Measurements from ENCODE around the gene IRS2. TPM values are rescaled to one million over a fixed set of nuclear protein-coding genes. Genes with fewer than 3 reads are reported as not detected.

IRS2 gene
- total RNA-seq, 1 experiment from 2014 or later, result 41.8 TPM

DNA sequence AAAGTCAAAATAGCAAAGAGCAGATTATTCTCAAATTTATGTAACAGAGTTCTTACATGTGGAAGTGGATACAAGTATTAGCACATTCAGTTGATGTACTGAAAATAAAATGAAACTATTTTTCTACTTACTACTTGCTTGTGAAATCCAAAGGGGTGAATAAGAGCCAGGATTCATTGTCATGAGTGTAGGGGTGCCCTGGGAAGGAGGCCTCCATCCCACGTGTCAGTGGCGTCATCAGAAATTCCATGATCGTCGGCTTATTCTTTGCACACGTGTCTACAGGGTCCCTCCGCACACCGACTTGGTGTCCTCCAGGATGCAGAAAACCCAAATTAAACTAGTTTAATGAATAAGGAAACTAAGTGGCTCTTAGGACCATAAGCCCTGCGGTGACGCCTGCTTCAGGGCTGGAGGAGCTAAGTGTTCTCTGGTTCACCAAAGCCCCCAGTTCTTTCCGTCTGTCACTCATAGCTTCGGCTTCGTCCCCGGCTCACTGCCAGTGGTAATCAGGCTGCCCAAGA, 55.5 kb downstream of the IRS2 start:
- Mint-ChIP-seq H3K27me3 (ENCODE audit: insufficient read depth, unreplicated experiment) (no peaks in the 10 kb centered on the region), H3K27ac (ENCODE audit: low read depth, unreplicated experiment) (no peak overlapping the region), H3K9me3 (ENCODE audit: unreplicated experiment) (no peaks in the 10 kb centered on the region), H3K4me1 (ENCODE audit: insufficient read depth, unreplicated experiment) (peaks cover 5% of the 10 kb centered on the region), H3K36me3 (ENCODE audit: insufficient read depth, unreplicated experiment) (peaks cover 6% of the 10 kb centered on the region), H3K4me3 (ENCODE audit: unreplicated experiment) (no peak overlapping the region)
- TF ChIP-seq, protein P1, sequence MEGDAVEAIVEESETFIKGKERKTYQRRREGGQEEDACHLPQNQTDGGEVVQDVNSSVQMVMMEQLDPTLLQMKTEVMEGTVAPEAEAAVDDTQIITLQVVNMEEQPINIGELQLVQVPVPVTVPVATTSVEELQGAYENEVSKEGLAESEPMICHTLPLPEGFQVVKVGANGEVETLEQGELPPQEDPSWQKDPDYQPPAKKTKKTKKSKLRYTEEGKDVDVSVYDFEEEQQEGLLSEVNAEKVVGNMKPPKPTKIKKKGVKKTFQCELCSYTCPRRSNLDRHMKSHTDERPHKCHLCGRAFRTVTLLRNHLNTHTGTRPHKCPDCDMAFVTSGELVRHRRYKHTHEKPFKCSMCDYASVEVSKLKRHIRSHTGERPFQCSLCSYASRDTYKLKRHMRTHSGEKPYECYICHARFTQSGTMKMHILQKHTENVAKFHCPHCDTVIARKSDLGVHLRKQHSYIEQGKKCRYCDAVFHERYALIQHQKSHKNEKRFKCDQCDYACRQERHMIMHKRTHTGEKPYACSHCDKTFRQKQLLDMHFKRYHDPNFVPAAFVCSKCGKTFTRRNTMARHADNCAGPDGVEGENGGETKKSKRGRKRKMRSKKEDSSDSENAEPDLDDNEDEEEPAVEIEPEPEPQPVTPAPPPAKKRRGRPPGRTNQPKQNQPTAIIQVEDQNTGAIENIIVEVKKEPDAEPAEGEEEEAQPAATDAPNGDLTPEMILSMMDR (IDR thresholded peaks at IDR 0.05; ENCODE audit: unreplicated experiment), result no peak
- POLR2A ChIA-PET, result no interaction called here
- no TSS peak for BruUV-seq (replicated peaks)
- no peak for DNase-seq (ENCODE audit: unreplicated experiment)
- intact Hi-C loops (cut with micrococcal nuclease), result no loop called here
- CTCF ChIA-PET, result interaction anchor here (0.7 to 1.6 kb wide), 2 partner anchors 485 to 815 kb away, joined by 3 to 4 read pairs; no protein-coding TSS in a partner anchor

DNA sequence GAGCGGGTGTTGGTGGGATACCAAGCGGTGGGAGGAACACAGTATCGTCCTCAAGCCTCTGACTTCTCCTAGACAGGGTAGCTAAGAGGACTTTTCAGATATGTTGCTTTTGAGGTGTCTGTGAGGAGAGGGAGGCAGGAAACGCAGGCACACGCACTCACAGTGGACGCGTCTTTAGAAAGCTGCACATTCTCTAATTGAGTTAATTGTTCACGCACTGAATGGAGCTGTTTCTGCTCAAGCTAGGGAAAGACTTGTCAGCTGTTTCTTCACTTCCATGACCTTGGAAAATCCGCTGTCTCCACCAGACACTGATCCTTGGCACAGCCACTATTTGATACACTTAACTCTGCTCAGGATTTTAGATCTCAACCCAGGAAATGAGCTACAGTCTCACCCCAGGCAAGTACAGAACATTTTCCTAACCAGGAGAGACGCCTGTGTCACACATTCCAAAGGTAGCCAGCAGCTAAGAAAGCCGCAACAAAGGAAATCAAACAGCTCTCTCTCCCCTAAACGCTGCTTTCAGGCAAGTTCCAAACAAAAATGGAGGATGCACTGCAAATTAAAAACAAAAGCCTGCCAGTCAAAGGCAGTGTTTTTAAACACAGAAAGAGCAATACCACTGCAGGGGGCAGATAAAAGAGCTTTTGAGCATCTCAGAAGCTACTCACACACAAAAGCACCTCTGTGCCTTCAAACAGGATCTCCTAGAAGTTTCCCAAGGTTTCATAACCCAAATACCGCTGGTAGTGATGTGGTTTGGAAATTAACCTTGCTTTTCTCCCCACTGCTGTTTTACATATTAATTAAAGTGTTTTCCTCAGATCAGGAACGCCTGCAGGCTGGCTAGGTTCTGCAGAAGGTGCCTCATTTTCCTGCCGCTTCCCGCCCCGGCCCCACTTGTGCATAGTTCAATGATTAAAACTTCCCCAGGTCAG, 57.3 kb downstream of the IRS2 start:
- peaks cover 5% of the 10 kb centered on the region for H3K4me1 Mint-ChIP-seq (ENCODE audit: insufficient read depth, unreplicated experiment)
- ChIA-PET CTCF (interaction anchor here (0.6 kb wide), 1 partner anchor 207 kb away, joined by 6 read pairs; no protein-coding TSS in a partner anchor), POLR2A (no interaction called here)
- intact Hi-C loops (cut with micrococcal nuclease), result no loop called here
- DNase-seq (ENCODE audit: unreplicated experiment), result no peak
- H3K4me3 Mint-ChIP-seq (ENCODE audit: unreplicated experiment), result no peak overlapping the region
- peaks cover 6% of the 10 kb centered on the region for H3K36me3 Mint-ChIP-seq (ENCODE audit: insufficient read depth, unreplicated experiment)
- TF ChIP-seq, protein P1 (IDR thresholded peaks at IDR 0.05; ENCODE audit: unreplicated experiment), result no peak
- H3K27me3 Mint-ChIP-seq (ENCODE audit: insufficient read depth, unreplicated experiment), result no peaks in the 10 kb centered on the region
- no peak overlapping the region for H3K27ac Mint-ChIP-seq (ENCODE audit: low read depth, unreplicated experiment)
- BruUV-seq (replicated peaks), result no TSS peak
- H3K9me3 Mint-ChIP-seq (ENCODE audit: unreplicated experiment), result no peaks in the 10 kb centered on the region

DNA sequence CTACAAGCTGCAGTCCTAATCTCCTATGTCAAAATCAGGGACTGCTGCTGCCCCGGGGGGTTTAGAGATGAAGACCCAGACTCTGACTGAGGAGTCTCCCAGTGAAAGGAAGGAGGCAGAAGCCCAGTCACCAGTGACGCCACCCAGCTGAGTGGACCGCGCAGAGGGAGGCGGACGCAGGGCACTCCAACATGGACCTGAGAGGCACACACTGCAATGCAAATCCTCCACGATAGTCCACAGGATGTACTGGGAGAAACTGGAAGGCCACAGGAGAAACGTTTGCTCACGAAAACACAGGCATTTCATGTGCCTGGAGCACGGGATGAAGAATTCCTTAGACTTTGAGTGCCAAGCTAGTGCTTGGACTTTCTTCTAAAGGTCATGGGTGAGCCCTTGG, 58.3 kb downstream of the IRS2 start:
- intact Hi-C loops (cut with micrococcal nuclease), result no loop called here
- H3K4me3 Mint-ChIP-seq (ENCODE audit: unreplicated experiment), result no peak overlapping the region
- H3K27ac Mint-ChIP-seq (ENCODE audit: low read depth, unreplicated experiment), result no peak overlapping the region
- ChIA-PET POLR2A (no interaction called here), CTCF (no interaction called here)
- no peaks in the 10 kb centered on the region for H3K27me3 Mint-ChIP-seq (ENCODE audit: insufficient read depth, unreplicated experiment)
- no TSS peak for BruUV-seq (replicated peaks)
- H3K9me3 Mint-ChIP-seq (ENCODE audit: unreplicated experiment), result no peaks in the 10 kb centered on the region
- TF ChIP-seq, protein P1 (IDR thresholded peaks at IDR 0.05; ENCODE audit: unreplicated experiment), result no peak
- peaks cover 5% of the 10 kb centered on the region for H3K4me1 Mint-ChIP-seq (ENCODE audit: insufficient read depth, unreplicated experiment)
- no peaks in the 10 kb centered on the region for H3K36me3 Mint-ChIP-seq (ENCODE audit: insufficient read depth, unreplicated experiment)
- no peak for DNase-seq (ENCODE audit: unreplicated experiment)

DNA sequence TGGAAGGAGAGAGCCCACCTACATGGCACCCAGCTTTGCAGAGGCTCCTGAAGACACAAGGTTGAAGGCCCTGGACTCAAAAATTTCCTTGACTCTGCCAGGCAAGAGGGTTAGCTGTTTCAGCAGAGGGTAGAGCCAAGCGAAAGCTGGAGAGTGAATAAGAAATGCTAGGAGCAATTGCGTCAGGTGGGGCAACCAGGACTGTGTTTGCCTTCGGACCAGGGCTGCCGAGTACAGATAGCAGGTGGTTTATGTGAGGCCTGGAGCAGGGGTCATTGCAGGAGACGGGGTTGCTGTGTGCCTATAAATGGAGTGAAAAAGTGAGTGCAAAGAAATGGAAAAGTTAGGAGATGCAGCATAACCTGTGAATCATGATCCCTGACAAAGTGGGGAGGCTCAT, 59.1 kb downstream of the IRS2 start:
- Mint-ChIP-seq H3K36me3 (ENCODE audit: insufficient read depth, unreplicated experiment) (no peaks in the 10 kb centered on the region), H3K27ac (ENCODE audit: low read depth, unreplicated experiment) (no peak overlapping the region), H3K9me3 (ENCODE audit: unreplicated experiment) (no peaks in the 10 kb centered on the region), H3K4me3 (ENCODE audit: unreplicated experiment) (no peak overlapping the region), H3K27me3 (ENCODE audit: insufficient read depth, unreplicated experiment) (no peaks in the 10 kb centered on the region), H3K4me1 (ENCODE audit: insufficient read depth, unreplicated experiment) (peaks cover 5% of the 10 kb centered on the region)
- CTCF ChIA-PET, result no interaction called here
- POLR2A ChIA-PET, result no interaction called here
- no TSS peak for BruUV-seq (replicated peaks)
- intact Hi-C loops (cut with micrococcal nuclease), result no loop called here
- no peak for DNase-seq (ENCODE audit: unreplicated experiment)
- TF ChIP-seq, protein P1 (IDR thresholded peaks at IDR 0.05; ENCODE audit: unreplicated experiment), result no peak

Data from MCF 10A (cell line).